Liver (tissue), 3 donors: ENCODE measurements around the gene ZFP92.

Experiments used
- ATF3 ChIP-seq: IDR thresholded peaks from 2 replicates; pipeline ENCODE4 v1.6.1; 2016; ENCODE audit warnings: antibody characterized with exemption
- CTCF ChIP-seq: fragments of 150-350 bp; IDR thresholded peaks from 2 replicates; pipeline ENCODE4 v1.5.1; 2017; ENCODE audit warnings: improper control_type of control experiment, low read depth, low read length; ENCODE audit not compliant: missing input control
- REST ChIP-seq: IDR thresholded peaks from 2 replicates; pipeline ENCODE4 v1.6.1; 2016; ENCODE audit warnings: antibody characterized with exemption, mild to moderate bottlenecking
- RXRA ChIP-seq, 2 donors: IDR thresholded peaks; 2 replicates each; pipeline ENCODE4 v1.6.1; 2017 to 2018; ENCODE audit warnings: antibody characterized with exemption in 2 of 2, mild to moderate bottlenecking in 1 of 2
- TAF1 ChIP-seq: conservative IDR thresholded peaks from 2 replicates; pipeline ENCODE4 v1.6.1; 2016; ENCODE audit warnings: antibody characterized with exemption, mild to moderate bottlenecking
- YY1 ChIP-seq: IDR thresholded peaks from 2 replicates; pipeline ENCODE4 v1.6.1; 2016; ENCODE audit warnings: antibody characterized with exemption, mild to moderate bottlenecking
- TF ChIP-seq, protein P1 (sequence below): IDR thresholded peaks from 2 replicates; pipeline ENCODE4 v1.6.1; 2016; ENCODE audit warnings: antibody characterized with exemption
- donor health status: healthy.
- donor health status: healthy.

GRCh38 chrX:153446950-153447580 lies 35.8 kb downstream of the ZFP92 start:
- no peak for TF ChIP-seq TAF1
- TF ChIP-seq REST, result no peak
- no peak for TF ChIP-seq RXRA (IDR thresholded peaks at IDR 0.05)
- no peak for TF ChIP-seq CTCF
- TF ChIP-seq, protein P1, sequence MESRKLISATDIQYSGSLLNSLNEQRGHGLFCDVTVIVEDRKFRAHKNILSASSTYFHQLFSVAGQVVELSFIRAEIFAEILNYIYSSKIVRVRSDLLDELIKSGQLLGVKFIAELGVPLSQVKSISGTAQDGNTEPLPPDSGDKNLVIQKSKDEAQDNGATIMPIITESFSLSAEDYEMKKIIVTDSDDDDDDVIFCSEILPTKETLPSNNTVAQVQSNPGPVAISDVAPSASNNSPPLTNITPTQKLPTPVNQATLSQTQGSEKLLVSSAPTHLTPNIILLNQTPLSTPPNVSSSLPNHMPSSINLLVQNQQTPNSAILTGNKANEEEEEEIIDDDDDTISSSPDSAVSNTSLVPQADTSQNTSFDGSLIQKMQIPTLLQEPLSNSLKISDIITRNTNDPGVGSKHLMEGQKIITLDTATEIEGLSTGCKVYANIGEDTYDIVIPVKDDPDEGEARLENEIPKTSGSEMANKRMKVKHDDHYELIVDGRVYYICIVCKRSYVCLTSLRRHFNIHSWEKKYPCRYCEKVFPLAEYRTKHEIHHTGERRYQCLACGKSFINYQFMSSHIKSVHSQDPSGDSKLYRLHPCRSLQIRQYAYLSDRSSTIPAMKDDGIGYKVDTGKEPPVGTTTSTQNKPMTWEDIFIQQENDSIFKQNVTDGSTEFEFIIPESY, result no peak
- no peak for TF ChIP-seq ATF3
- TF ChIP-seq YY1, result no peak
